K562 (cell line): ENCODE data around the gene COPS4. TPM values are rescaled to one million over a fixed set of nuclear protein-coding genes. Genes with fewer than 3 reads are reported as not detected.

Experiments used
- BRCA1 ChIP-seq, 2 experiments: fragments of 450-650 bp in 1 of 2; sonication (generic) in 1 of 2; formaldehyde crosslinking in 1 of 2; IDR thresholded peaks; 2 replicates each; pipeline versions ENCODE4 v1.5.0 to v1.6.1; 2017 to 2020; ENCODE audit warnings: mild to moderate bottlenecking in 1 of 2, missing genetic modification reagents in 1 of 2
- CHD4 ChIP-seq: fragments of 200-600 bp; sonication (generic); IDR thresholded peaks from 3 replicates; pipeline ENCODE4 v1.6.1; 2012; ENCODE audit warnings: low read depth, mild to moderate bottlenecking, mixed read lengths, low read length, inconsistent platforms; ENCODE audit not compliant: insufficient read depth, insufficient replicate concordance, poor library complexity, severe bottlenecking
- HNRNPK ChIP-seq: fragments of 200-400 bp; formaldehyde crosslinking; IDR thresholded peaks from one replicate; pipeline ENCODE4 v1.6.1; 2018; ENCODE audit warnings: mild to moderate bottlenecking, low read depth, low read length; ENCODE audit not compliant: poor library complexity, severe bottlenecking
- KLF1 ChIP-seq: fragments of 450-650 bp; IDR thresholded peaks from 2 replicates; pipeline ENCODE4 v1.6.1; 2016; ENCODE audit warnings: missing genetic modification characterization, missing compliant biosample characterization
- L3MBTL2 ChIP-seq: fragments of 450-650 bp; IDR thresholded peaks from 2 replicates; pipeline ENCODE4 v1.6.1; 2016; ENCODE audit warnings: mild to moderate bottlenecking, moderate library complexity
- MCM2 ChIP-seq: fragments of 450-650 bp; IDR thresholded peaks from 2 replicates; pipeline ENCODE4 v1.6.1; 2017; ENCODE audit warnings: low read depth, mild to moderate bottlenecking
- NCOA6 ChIP-seq: fragments of 450-650 bp; IDR thresholded peaks from 2 replicates; pipeline ENCODE4 v1.6.1; 2017; ENCODE audit warnings: mild to moderate bottlenecking
- PPARD ChIP-seq: fragments of 250-450 bp; sonication (Bioruptor Pico); IDR thresholded peaks from 2 replicates; pipeline ENCODE4 v1.8.0; 2022; ENCODE audit warnings: inconsistent platforms, mild to moderate bottlenecking, moderate library complexity
- RERE ChIP-seq: sonication (generic); formaldehyde crosslinking; IDR thresholded peaks from 2 replicates; pipeline ENCODE4 v1.8.0; 2023; ENCODE audit warnings: missing genetic modification reagents, mild to moderate bottlenecking, borderline replicate concordance
- SLC30A9 ChIP-seq: fragments of 250-450 bp; sonication (Bioruptor Pico); IDR thresholded peaks from 2 replicates; pipeline ENCODE4 v1.8.0; 2022; ENCODE audit warnings: mild to moderate bottlenecking, moderate library complexity
- SMAD3 ChIP-seq: fragments of 450-650 bp; formaldehyde crosslinking; conservative IDR thresholded peaks from 2 replicates; pipeline ENCODE4 v1.4.0; 2020; ENCODE audit warnings: mild to moderate bottlenecking
- SMC3 ChIP-seq: conservative IDR thresholded peaks from 2 replicates; pipeline ENCODE4 v1.6.1; 2011; ENCODE audit warnings: low read depth, low read length, improper control_type of control experiment; ENCODE audit not compliant: insufficient read depth
- STAT6 ChIP-seq: sonication (generic); formaldehyde crosslinking; IDR thresholded peaks from 2 replicates; pipeline ENCODE4 v1.8.1; 2023; ENCODE audit warnings: mild to moderate bottlenecking, missing genetic modification reagents
- XRCC5 ChIP-seq: fragments of 200-400 bp; formaldehyde crosslinking; IDR thresholded peaks from 2 replicates; pipeline ENCODE4 v1.6.1; 2017; ENCODE audit warnings: low read depth, mild to moderate bottlenecking, low read length
- ZKSCAN3 ChIP-seq: fragments of 250-450 bp; sonication (Bioruptor Pico); IDR thresholded peaks from 2 replicates; pipeline ENCODE4 v1.4.0; 2020
- ZNF717 ChIP-seq: fragments of 250-450 bp; sonication (Bioruptor Pico); IDR thresholded peaks from 2 replicates; pipeline ENCODE4 v1.5.0; 2021
- polyA plus RNA-seq, 8 experiments: library from polyadenylated mRNA; depleted of rRNA in 4 of 8; stranded (reverse) in 5 of 8; unstranded in 3 of 8; fragments of >200 nt; fragmentation: Nextera tagmentation in 2 of 8; fragmentation: Illumina TruSeq in 1 of 8; extraction: Ambion mirVana in 2 of 8; extraction: Trizol in 1 of 8; gene quantifications; 2 replicates each; pipeline versions ENCODE4 v1.2.1 to v1.2.3, GENCODE V29; 2011 to 2014; ENCODE audit warnings: inconsistent platforms in 1 of 8, missing spikeins in 1 of 8
- total RNA-seq, 7 experiments: library from RNA; depleted of rRNA in 6 of 7; stranded (reverse); fragments of >200 nt in 6 of 7; fragmentation: Illumina TruSeq in 2 of 7; extraction: Trizol in 2 of 7; gene quantifications; 2 replicates each; pipeline versions ENCODE4 v1.2.1 to v1.2.3, GENCODE V29; 2011 to 2021; ENCODE audit warnings: low replicate concordance in 1 of 7
- TF ChIP-seq, protein P1 (sequence below): fragments of 450-650 bp; formaldehyde crosslinking; IDR thresholded peaks from 2 replicates; pipeline ENCODE4 v1.4.0; 2022; ENCODE audit warnings: mild to moderate bottlenecking, moderate library complexity
- TF ChIP-seq, protein P2 (sequence below): fragments of 200-800 bp; sonication (Bioruptor generic); IDR thresholded peaks from 2 replicates; pipeline ENCODE4 v1.6.1; 2017; ENCODE audit warnings: missing genetic modification characterization, missing compliant biosample characterization

Gene COPS4
- total and polyA plus RNA-seq, 9 of the 15 experiments (the other 6 are each of a cell fraction or from before 2014, with no cell fraction given) = 44.7 to 180 (median 70.9) TPM

DNA sequence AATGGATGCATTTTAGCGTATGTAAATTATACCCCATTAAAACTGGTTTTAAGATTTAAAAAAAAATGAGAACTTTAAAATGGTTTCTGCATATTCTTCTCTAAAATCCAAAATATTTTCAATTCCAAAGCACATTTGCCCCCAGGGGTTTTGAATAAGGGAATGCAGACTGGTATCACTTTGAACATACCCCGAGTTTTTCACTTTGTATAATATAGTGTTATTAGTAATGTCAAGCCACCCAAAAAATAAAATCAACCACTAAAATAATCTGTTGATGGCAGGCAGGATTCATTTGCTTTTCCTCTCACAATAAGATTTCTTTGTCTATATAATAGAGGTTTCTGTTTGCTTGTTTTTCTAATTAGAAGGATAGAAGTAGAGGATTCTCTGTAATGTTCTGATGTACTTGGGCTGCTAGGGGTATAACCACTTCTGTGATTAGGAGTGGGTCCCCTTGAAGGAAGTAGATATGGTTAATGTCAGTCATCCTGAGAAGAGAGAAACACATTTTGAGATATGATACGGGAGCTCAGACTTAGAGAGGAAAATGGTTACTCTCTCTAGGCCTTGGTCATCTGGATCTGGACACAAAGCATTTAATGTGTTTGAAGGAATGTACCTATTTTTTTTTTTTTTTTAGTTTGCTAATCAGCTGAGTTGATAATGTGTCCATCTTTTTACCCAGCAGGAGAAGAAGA, 15.0 kb upstream of the COPS4 start (continued):
- TF ChIP-seq STAT6 (no peak), ZNF717 (no peak), RERE (no peak), CHD4 (no peak), SMC3 (no peak), XRCC5 (no peak), KLF1 (tag) (no peak), PPARD (no peak), SMAD3 (CRISPR knock-in tag) (no peak), NCOA6 (no peak), BRCA1 (IDR thresholded peaks at IDR 0.05) (no peak), BRCA1 (CRISPR knock-in tag; IDR thresholded peaks at IDR 0.05) (no peak), SLC30A9 (CRISPR knock-in tag) (no peak), MCM2 (no peak), ZKSCAN3 (CRISPR knock-in tag) (no peak), L3MBTL2 (no peak), HNRNPK (no peak)
- TF ChIP-seq, protein P1, sequence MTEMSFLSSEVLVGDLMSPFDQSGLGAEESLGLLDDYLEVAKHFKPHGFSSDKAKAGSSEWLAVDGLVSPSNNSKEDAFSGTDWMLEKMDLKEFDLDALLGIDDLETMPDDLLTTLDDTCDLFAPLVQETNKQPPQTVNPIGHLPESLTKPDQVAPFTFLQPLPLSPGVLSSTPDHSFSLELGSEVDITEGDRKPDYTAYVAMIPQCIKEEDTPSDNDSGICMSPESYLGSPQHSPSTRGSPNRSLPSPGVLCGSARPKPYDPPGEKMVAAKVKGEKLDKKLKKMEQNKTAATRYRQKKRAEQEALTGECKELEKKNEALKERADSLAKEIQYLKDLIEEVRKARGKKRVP (CRISPR knock-in tag) = no peak
- TF ChIP-seq, protein P2, sequence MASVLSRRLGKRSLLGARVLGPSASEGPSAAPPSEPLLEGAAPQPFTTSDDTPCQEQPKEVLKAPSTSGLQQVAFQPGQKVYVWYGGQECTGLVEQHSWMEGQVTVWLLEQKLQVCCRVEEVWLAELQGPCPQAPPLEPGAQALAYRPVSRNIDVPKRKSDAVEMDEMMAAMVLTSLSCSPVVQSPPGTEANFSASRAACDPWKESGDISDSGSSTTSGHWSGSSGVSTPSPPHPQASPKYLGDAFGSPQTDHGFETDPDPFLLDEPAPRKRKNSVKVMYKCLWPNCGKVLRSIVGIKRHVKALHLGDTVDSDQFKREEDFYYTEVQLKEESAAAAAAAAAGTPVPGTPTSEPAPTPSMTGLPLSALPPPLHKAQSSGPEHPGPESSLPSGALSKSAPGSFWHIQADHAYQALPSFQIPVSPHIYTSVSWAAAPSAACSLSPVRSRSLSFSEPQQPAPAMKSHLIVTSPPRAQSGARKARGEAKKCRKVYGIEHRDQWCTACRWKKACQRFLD (CRISPR knock-in tag) = no peak
